GF-D8 (cell line): ENCODE data around the gene LRRIQ4.

Source experiments
- DNase-seq: peaks from one replicate; lab custom pipeline; 2025; lab: John Stamatoyannopoulos, UW

The LRRIQ4 gene

DNA sequence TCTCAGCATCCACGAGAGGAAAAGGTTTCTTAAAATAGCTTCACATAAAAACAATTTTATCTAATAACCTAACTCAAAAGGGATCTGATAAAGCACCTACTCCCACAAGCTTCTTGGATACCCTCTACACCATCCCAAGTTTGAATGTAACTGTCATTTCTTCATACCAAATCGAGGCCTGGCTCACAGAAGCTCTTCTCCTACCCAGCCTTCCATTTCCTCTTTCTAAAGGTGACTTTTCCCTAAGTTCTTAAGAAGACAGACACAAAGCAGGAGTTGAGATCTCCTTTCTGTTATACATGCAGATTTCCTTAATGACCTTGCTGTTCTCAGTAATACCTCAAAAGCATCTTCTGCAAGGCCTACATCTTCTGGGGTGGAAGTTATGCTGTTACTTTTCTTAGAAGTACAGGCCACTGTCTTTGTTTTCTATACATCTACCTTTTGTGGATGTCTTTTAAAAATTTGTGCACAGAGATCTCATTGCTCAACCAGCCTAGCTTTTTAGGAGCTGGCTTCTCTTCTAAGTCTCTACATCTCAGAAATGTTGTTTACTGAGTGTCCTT, 3.4 kb upstream of the LRRIQ4 start:
- peak; percentile 24 for DNase-seq

DNA sequence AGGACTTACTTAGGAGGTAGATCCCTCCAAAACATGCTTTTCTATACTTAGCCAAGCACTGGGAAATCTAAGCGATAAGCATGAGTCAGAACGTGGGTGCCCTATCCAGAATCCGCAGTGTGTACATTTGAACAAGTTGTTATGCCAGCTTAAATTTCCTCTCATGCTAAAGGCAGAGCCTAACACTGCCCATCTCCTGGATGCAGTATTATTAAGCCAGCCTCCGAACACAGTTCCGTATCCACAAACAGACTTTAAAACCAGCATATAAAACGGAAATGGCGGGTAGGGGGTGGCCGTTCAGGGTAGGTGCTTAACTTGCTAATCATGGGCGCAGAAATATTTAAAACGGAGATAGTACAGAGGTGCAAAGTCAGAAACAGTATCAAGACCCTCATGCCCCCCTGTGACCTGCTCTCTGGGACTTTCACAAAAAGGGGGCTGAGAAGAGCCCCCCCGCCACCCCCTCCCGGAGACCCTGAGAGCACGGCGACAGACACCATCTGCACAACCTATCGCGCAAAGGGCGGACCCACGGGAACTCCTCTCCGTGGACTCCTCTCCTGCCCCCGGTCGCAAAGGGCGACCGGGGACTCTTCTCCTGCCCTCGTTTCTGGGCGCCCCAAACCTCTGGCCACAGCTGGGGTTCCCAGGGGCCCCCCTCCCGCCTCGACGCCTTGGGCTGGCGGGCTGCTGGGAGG, 889 bp upstream of the LRRIQ4 start:
- DNase-seq = peak; percentile 47

DNA sequence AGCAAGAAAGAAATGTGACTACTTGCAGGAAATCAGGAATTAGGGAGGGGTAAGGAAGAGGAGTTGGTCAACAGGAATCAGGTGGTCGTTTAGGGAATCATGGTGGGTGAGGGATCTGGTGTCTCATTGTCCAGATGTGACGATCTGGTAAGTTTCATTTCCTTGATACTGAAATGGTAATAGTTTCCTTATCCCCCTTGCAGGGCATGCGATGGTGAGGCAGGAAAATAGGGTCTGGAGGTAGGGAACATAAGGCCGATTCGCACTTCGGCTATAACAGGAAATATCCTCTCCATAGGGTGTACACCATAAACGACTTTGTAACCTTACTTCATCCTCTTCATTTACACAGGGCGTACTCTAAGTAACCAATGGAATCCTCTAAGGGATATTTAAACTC, 608 bp downstream of the LRRIQ4 start:
- no peak for DNase-seq

DNA sequence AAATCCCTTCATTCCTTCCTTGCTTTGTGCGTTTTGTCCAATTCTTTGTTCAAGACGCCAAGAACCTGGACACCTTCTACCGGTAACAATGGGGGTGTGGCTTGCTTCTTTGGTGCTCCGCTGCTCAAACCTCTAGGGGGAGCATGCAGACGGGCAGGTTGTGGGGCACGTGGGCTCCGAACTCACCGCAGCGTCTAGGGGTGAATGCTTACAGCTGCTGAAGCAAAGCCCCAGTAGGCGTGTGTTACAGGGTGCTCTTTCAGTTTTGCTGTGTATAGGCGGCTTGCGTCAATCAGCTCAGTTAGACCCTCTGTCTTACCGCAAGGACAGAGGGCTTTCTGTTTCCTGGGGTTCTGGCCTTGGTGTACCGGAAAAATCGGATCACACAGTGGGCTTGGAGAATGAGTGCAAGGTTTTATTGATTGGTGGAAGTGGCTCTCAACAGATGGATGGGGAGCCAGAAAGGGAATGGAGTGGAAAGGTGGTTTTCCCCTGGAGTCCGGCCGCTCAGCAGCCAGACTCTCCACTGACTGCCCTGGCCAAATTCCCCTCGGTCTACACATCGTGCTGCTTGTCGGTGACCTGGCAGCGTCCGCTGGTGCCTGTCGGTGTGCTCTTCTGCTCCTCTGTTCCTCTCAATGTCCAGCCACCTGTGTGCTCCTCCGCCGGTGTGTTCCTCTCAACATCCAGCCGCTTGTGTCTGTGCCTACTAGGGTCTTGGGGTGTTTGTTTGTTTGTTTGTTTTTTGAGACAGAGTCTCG, 1.3 kb downstream of the LRRIQ4 start:
- peak; percentile 75 for DNase-seq

DNA sequence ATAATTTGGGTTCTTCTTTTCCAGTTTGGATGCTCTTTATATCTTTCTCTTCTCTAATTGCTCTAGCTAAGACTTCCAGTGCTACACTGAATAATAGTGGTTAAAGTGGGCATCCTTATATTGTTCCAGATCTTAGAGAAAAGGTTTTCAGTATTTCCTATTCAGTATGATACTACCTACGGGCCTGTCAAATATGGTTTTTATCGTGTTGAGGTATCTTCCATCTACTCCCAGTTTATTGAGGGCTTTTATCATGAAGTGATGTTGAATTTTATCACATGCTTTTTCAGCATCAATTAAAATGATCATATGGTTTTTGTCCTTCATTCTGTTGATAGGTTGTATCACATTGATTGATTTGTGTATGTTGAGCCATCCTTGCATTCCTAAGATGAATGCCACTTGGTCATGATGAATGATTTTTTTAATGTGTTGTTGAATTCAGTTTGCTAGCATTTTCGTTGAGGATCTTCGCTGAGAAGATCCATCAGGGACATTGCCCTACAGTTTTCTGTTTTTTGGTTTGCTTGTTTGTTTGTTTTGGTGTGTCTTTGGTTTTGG, 3.0 kb downstream of the LRRIQ4 start:
- no peak for DNase-seq

DNA sequence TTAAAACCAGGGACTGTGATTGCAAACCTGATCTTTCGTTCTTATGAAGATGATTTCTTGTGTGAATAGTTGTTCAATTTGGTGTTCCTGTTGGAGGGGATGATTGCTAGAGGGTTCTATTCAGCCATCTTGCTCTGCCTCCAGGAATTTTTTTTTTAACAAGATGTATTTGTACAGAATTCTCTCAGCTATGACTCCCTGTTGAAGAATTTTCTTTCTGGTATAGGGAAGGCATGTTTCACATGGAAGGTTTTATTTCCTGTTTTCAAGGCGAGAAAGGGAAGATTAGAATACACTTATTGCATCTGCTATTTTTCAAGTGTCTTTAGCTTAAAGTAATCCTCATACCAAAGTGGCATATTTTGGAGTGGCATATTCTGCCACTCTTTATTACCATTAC, 5.6 kb downstream of the LRRIQ4 start:
- no peak for DNase-seq

DNA sequence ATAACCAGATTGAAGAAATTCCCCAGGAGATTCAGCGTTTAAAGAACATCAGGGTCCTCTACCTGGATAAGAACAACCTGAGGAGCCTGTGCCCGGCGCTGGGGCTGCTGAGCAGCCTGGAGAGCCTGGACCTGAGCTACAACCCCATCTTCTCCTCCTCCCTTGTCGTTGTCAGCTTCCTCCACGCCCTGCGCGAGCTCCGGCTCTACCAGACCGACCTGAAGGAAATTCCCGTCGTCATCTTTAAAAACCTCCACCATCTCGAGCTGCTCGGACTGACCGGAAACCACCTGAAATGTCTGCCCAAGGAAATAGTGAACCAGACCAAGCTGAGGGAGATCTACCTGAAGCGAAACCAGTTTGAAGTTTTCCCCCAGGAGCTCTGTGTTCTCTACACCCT, 9.4 kb downstream of the LRRIQ4 start:
- DNase-seq = no peak

DNA sequence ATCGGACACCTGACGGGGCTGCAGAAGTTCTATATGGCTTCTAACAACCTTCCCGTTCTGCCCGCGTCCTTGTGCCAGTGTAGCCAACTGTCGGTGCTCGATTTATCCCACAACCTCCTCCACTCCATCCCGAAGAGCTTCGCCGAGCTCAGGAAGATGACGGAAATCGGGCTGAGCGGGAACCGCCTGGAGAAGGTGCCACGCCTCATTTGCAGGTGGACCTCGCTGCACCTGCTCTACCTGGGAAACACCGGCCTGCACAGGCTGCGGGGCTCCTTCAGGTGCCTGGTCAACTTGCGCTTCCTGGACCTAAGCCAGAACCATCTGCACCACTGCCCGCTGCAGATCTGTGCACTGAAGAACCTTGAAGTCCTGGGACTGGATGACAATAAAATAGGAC, 9.9 kb downstream of the LRRIQ4 start:
- DNase-seq = no peak

DNA sequence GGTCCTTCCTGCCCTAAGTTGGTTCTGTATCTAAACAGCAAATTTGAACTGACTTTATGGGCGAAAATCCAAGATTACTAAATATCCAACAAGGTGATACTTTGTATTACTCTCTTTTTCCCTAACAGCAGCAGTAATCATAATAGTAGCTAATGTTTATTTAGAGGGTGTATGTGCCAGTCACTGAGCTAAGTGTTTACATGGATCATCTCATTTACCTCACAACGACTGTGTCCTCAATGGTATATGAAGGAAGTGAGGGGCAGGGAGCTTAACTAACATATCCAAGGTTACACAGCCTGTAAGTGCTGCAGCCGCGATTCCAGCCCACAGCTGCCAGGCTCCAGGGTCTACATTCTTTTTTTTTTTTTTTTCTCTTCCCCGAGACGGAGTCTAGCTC, 10.3 kb downstream of the LRRIQ4 start:
- DNase-seq = no peak

DNA sequence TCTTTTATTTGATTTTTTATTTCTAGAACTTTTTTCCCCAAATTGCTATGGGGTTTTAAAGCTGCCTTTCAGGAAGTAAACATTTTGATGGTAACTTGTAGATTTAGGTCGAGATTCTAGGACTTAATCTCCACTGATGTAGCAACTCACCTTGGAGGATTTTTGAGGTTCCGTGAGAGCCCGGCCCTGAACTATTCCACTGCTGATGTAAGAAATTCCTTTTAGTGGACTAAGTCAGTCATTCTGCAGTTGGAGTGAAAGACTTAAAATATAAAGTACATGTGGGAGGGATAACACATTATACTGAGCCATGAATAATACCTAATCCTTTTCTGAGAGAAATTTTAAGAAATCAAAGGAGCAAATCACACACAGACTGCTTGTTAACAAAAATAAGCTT, 12.6 kb downstream of the LRRIQ4 start:
- no peak for DNase-seq

DNA sequence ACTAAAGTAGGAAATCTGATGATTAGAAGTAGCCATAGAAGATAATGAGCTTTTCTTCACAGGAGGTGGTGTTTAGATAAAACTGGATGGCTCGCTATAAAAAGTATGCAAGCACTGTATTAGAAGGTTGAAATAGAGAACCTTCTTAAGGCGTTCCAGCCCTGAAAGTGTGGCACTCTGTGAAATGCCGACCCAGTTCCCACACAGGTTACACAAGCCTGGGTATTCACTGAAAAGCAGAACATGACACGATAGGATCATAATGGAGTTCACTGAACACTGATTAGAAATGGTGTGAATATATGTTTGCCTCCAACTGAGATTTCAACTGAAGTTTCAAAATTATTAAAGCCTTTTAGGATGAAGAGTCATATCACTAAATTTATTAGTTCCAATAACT, 15.0 kb downstream of the LRRIQ4 start:
- DNase-seq = no peak

DNA sequence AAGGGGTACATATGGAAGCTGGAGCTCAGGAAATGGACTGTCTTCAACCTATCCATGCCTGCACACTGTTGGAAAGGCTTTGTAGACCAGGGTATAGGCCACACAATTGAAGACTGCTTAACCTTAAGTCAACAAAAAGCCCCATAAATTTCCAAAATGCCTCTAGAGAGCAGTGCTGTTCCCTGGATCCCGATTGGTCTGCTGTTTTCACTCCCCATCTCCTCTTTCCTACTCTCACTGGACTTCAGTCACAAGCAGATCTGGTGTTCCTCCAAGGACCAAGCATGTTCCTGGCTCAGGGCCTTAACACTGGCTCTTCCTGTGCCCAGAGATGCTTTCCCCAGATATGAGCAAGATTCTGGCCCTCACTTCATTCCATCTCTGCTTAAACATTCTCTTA, 22.9 kb downstream of the LRRIQ4 start:
- DNase-seq = no peak

DNA sequence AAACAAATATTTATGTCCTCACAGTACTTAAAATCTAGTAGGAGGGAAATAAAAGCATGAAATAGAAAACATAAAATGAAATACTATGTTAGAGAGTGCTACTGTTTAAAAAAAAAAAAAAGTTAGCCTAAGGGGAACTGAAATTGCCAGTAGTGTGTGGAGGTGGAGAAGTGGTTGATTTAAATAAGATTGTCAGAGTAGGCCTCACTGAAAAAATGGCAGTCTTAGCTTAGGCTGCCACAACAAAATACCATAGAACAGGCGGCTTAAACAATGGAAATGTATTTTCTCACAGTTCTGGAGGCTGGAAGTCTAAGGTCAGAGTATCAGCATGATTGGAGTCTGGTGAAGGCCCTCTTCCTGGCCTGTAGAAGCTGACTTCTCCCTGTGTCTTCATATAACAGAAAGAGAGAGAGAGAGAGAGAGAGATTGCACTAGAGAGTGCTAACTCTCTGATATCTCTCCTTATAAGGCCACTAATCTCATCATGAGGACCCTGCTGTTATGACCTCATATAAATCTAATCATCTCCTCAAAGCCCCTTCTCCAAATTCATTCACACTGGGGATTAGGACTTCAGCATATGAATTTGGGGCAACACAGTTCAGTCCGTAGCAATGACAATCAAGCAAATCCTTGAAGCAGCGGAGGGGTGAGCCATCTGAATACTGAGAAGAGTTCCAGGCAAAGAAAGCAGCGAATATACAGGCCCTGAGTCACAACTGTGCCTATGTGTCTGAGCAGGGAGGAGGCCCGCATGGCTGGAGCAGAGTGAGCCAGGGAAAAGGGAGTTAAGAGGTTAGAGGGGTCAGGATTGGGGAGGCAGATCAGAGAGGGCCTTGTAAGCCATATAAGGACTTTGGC, 23.6 kb downstream of the LRRIQ4 start:
- no peak for DNase-seq

DNA sequence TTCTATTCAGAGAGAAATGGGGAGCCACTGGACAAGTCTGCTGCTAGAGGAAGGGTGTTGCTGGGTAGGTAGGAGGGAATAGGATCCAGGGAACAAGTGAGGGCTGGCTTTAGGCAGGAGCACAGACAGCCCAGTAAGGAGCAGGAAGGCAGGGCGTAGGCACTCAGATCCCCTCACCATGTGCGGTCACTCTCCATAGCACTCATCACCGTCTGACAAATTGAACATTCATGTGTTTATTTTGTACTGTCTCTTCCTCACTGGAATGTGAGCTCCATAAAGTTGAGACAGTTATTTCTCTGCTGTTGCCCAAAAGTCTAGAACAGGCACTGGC, 24.2 kb downstream of the LRRIQ4 start:
- DNase-seq = no peak

DNA sequence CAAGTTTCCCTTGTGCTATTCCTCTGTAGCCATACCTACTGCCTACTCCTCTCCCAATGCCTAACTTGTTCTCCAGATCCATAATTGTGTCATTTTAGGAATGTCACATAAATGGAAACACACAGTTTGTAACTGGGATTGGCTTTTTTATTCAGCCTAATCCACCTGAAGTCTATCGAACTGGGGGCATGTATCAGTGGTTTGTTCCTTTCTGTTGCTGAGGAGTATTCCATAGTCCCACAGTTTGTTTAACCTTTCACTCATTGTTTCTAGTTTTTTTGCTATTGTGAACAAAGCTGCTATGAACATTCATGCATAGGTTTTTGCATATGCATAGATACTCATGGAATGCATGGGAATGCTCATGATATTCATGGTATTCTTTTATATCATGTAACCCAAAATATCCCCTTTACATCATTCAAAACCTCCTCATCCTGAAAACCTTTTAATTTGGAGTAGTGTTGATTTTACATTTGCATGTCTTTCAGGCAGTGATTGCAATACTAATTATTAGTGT, 25.9 kb downstream of the LRRIQ4 start:
- no peak for DNase-seq

DNA sequence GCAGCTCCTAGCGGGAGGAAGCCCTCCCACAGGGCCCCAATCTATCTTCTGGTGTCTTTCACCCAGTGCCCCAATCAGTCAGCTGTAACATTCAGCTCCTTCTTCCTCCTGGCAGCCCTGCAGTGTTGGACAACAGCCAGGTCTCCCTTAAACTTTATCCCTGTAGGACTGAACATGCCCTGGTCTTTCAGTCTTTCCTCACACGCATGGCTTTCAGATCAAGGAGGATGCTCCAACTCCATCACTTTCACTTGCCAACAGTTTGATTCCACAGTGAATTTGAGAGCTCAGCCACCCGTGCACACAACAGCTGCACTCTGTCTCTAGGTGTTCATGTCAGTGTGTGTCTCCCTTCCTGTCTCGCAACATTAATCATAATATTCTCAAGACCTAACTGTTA, 28.5 kb downstream of the LRRIQ4 start:
- DNase-seq = no peak

DNA sequence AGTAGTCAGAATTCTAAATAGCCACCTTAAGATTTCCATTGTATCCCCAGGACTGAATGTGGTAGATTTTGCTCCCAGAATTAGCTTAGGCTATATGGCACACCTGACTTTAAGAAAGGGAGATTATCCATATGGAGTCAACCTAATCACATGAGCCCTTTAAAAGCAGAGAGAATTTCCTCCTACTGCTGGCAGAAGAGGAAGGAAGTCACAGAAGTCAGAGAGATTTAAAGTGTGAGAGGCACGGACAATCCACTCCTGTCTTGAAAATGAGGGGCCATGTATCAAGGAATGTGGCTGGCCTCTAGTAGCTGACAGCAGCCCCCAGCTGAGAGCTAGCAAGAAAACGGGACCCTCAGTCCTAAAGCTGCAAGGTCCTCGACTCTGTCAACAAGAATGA, 30.3 kb downstream of the LRRIQ4 start:
- DNase-seq = no peak

DNA sequence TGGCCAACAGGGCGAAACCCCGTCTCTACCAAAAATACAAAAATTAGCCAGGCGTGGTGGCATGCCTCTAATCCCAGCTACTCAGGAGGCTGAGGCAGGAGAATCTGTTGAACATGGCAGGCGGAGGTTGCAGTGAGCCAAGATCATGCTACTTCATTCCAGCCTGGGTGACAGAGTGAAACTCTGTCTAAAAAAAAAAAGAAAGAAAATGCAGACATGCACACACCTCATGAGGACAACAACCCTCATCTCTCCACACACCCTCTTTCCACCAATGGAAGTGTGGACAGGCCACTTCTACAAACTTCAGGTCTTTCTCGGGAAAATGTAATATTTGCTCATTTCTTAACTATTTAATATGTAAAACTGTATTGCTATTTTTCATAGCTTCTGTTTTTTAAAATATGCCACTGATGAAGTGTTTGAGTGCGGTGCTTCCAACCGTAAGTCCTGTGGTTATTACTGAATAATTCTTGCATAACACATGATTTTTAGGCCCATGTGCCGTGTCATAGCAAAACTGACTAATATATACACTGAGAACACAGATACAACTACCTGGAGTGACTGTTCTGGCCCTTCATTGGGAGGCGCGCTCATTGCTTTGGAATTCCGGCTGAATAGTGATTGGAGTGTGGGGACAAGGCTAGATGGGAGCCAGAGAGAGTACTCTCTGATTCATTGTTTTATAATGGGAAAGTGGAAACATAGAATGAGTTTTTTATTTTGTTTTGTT, 34.0 kb downstream of the LRRIQ4 start:
- DNase-seq = no peak

DNA sequence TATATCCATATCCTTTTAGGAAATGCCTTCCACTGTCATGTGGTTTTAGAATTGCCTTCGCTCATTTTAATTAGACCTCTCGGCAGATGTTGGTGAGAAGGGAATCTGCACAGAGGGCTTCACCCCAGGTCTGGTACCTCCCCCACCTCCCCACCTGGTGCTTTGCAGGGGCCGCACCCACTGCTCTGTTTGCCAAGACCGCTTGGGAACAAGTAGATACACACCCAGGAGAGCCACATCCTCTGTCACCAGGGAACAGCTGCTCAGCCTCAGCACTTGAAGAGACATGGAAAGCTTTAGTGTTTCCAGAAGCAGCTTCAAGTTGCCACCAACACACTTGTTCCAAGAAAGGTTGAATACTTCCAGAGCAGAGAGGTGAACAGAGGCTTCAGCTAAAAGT, 35.2 kb downstream of the LRRIQ4 start:
- no peak for DNase-seq

DNA sequence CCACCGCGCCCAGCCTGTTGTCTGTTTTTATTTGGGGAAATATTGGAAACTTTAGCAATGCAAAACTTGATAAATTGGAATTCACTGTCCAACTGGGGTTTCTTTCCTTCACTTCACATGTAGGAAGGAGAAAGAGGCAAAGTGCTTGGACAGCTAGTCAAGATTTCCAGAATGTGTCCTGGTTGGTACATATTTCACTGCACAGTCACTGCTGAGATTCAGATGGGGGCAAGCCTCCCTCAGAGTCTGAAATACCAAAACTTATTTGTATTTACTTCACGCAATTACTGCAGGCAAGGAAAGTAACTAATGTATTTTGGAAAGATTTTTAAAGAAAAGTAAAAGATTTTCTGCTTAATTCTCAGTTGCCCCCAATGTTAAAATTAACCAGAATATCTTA, 36.1 kb downstream of the LRRIQ4 start:
- DNase-seq = no peak

DNA sequence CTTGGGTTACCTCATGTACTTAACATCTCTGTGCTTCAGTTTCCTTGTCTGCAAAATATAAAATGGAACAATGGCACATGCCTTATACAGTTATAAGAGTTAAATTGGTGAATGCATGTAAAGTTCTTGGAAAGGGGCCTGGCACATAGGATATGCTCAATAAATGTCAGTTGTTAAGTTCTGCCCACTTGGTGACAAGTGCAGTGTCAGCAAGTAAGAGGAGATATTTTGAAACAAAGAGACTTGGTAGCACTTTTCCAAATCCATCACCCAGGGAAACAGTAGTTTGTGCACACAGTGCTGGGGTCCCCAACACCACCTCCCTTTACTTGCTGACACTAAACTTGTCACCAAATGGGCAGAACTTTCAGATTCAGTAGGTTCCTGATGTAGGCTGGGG, 37.9 kb downstream of the LRRIQ4 start:
- no peak for DNase-seq
